H1 (cell line): Measurements from ENCODE around the gene PDCD6IP. TPM values are rescaled to one million over a fixed set of nuclear protein-coding genes. Genes with fewer than 3 reads are reported as not detected.

Experiments used
- CTCF ChIA-PET: fragments of 300-600 bp; sonication (Branson Sonifier 250); formaldehyde crosslinking; loops from one replicate; lab custom pipeline; 2021; ENCODE audit not compliant: partially characterized antibody; lab: Charles Lee
- POLR2A ChIA-PET: fragments of 300-600 bp; sonication (Branson Sonifier 250); formaldehyde crosslinking; loops from one replicate; lab custom pipeline; 2021; ENCODE audit warnings: inconsistent platforms; ENCODE audit not compliant: partially characterized antibody; lab: Charles Lee
- DNase-seq, 2 experiments: peaks; one replicate each; pipeline versions ENCODE4 v3.0.0 to v3.0.0-alpha.2; 2010 to 2022; ENCODE audit warnings: low spot score in 2 of 2, low read depth in 1 of 2, mixed read lengths in 1 of 2
- FAIRE-seq: peaks from 2 replicates; lab custom pipeline; 2011; peaks lifted over from hg19 to GRCh38; lab: Jason Lieb, UNC
- H2AFZ ChIP-seq: 2 replicates; pipeline ENCODE4 v1.8.1; 2012; ENCODE audit warnings: low read length, inconsistent platforms
- H2AK5ac ChIP-seq: 2 replicates; pipeline ENCODE4 v1.6.1; 2013; ENCODE audit warnings: low read depth, low read length
- H2BK120ac ChIP-seq: replicated peaks from 2 replicates; pipeline ENCODE3; 2013; ENCODE audit warnings: low read depth, low read length, inconsistent platforms
- H2BK12ac ChIP-seq: 2 replicates; pipeline ENCODE4 v1.6.1; 2013; ENCODE audit warnings: low read depth, low read length
- H2BK15ac ChIP-seq: 2 replicates; pipeline ENCODE4 v1.6.1; 2013; ENCODE audit warnings: low read length
- H2BK20ac ChIP-seq: 2 replicates; pipeline ENCODE4 v1.6.1; 2013; ENCODE audit warnings: low read length
- H2BK5ac ChIP-seq: 2 replicates; pipeline ENCODE4 v1.6.1; 2013; ENCODE audit warnings: low read depth, low read length
- H3K14ac ChIP-seq: 2 replicates; pipeline ENCODE4 v1.6.1; 2013; ENCODE audit warnings: inconsistent platforms; ENCODE audit not compliant: insufficient read length
- H3K18ac ChIP-seq: 2 replicates; pipeline ENCODE4 v1.6.1; 2013; ENCODE audit warnings: low read length; ENCODE audit errors: extremely low read depth
- H3K23ac ChIP-seq: 2 replicates; pipeline ENCODE4 v1.6.1; 2013; ENCODE audit warnings: inconsistent platforms; ENCODE audit not compliant: insufficient read length
- H3K23me2 ChIP-seq: 2 replicates; pipeline ENCODE4 v1.6.1; 2013; ENCODE audit warnings: low read depth, low read length
- H3K27ac ChIP-seq: 2 replicates; pipeline ENCODE4 v1.6.1; 2011; ENCODE audit warnings: low read depth, low read length, inconsistent platforms
- H3K27me3 ChIP-seq, 4 experiments: replicated peaks in 1 of 4; 1 replicate in 1 of 4; 2 replicates in 3 of 4; pipeline versions ENCODE4 v1.6.1 to v1.8.1; 2011 to 2013; ENCODE audit warnings: low read length in 3 of 4, mild to moderate bottlenecking in 3 of 4, inconsistent platforms in 2 of 4, mixed read lengths in 2 of 4, moderate library complexity in 1 of 4; ENCODE audit not compliant: control insufficient read depth in 3 of 4, insufficient read depth in 3 of 4; ENCODE audit errors: extremely low read depth in 1 of 4
- H3K36me3 ChIP-seq, 4 experiments: 2 replicates each; pipeline versions ENCODE4 v1.6.1 to v1.8.1; 2011 to 2013; ENCODE audit warnings: mild to moderate bottlenecking in 4 of 4, low read length in 3 of 4, moderate library complexity in 2 of 4, control low read depth in 1 of 4, inconsistent platforms in 1 of 4; ENCODE audit not compliant: insufficient read depth in 4 of 4, control insufficient read depth in 2 of 4
- H3K4ac ChIP-seq: replicated peaks from 2 replicates; pipeline ENCODE3; 2013; ENCODE audit warnings: low read length, low read depth, mixed read lengths, inconsistent platforms; ENCODE audit not compliant: insufficient read length
- H3K4me1 ChIP-seq, 4 experiments: replicated peaks in 1 of 4; 1 replicate in 1 of 4; 2 replicates in 3 of 4; pipeline versions ENCODE4 v1.6.1 to v1.8.1; 2011 to 2013; ENCODE audit warnings: low read length in 3 of 4, inconsistent platforms in 2 of 4, mixed read lengths in 1 of 4; ENCODE audit not compliant: insufficient read depth in 4 of 4, control insufficient read depth in 3 of 4
- H3K4me2 ChIP-seq, 2 experiments: 2 replicates each; pipeline versions ENCODE4 v1.6.1 to v1.8.1; 2011 to 2013; ENCODE audit warnings: low read depth in 2 of 2, low read length in 2 of 2, control low read depth in 1 of 2, inconsistent platforms in 1 of 2, mild to moderate bottlenecking in 1 of 2; ENCODE audit not compliant: insufficient read depth in 1 of 2
- H3K4me3 ChIP-seq, 4 experiments: fragments of 200-600, 300-600 bp in 1 of 4; sonication (generic), shearing (Covaris generic), sonication (Bioruptor Twin) in 1 of 4; 2 replicates each; pipeline versions ENCODE4 v1.5.1 to v1.8.1; 2011 to 2016; ENCODE audit warnings: low read length in 4 of 4, low read depth in 3 of 4, control low read depth in 2 of 4, inconsistent platforms in 2 of 4, mild to moderate bottlenecking in 2 of 4, mixed read lengths in 1 of 4, moderate library complexity in 1 of 4; ENCODE audit not compliant: insufficient read depth in 2 of 4; ENCODE audit errors: extremely low read depth in 1 of 4
- H3K56ac ChIP-seq: replicated peaks from 2 replicates; pipeline ENCODE3; 2013; ENCODE audit warnings: low read depth, mild to moderate bottlenecking, mixed read lengths, low read length, inconsistent platforms; ENCODE audit not compliant: insufficient read length
- H3K79me1 ChIP-seq: 2 replicates; pipeline ENCODE4 v1.6.1; 2013; ENCODE audit warnings: low read depth, low read length, control low read depth
- H3K79me2 ChIP-seq, 2 experiments: 2 replicates each; pipeline versions ENCODE4 v1.6.1 to v1.8.1; 2012 to 2013; ENCODE audit warnings: low read length in 2 of 2, mild to moderate bottlenecking in 2 of 2, inconsistent platforms in 1 of 2; ENCODE audit not compliant: insufficient read depth in 2 of 2, control insufficient read depth in 1 of 2
- H3K9ac ChIP-seq, 4 experiments: replicated peaks in 1 of 4; 1 replicate in 1 of 4; 2 replicates in 3 of 4; pipeline versions ENCODE4 v1.6.1 to v1.8.1; 2011 to 2013; ENCODE audit warnings: low read depth in 3 of 4, low read length in 3 of 4, control low read depth in 2 of 4, mild to moderate bottlenecking in 2 of 4, moderate library complexity in 2 of 4, inconsistent platforms in 1 of 4; ENCODE audit errors: extremely low read depth in 1 of 4
- H3K9me3 ChIP-seq, 2 experiments: 2 replicates each; pipeline versions ENCODE4 v1.6.1 to v1.8.1; 2012 to 2013; ENCODE audit warnings: mild to moderate bottlenecking in 2 of 2, moderate library complexity in 2 of 2, control low read depth in 1 of 2, inconsistent platforms in 1 of 2, low read depth in 1 of 2, low read length in 1 of 2, mixed read lengths in 1 of 2; ENCODE audit not compliant: insufficient read depth in 2 of 2
- H4K20me1 ChIP-seq, 2 experiments: replicated peaks in 1 of 2; 2 replicates each; pipeline versions ENCODE3 to v1.8.1; 2011 to 2013; ENCODE audit warnings: inconsistent platforms in 2 of 2, low read length in 2 of 2, mild to moderate bottlenecking in 1 of 2; ENCODE audit not compliant: insufficient read depth in 2 of 2, control insufficient read depth in 1 of 2
- H4K5ac ChIP-seq: 2 replicates; pipeline ENCODE4 v1.6.1; 2013; ENCODE audit warnings: low read length, low read depth, mixed read lengths, inconsistent platforms; ENCODE audit not compliant: insufficient read length
- H4K8ac ChIP-seq: 2 replicates; pipeline ENCODE4 v1.8.0; 2013; ENCODE audit warnings: mild to moderate bottlenecking, moderate library complexity, low read length, inconsistent platforms; ENCODE audit not compliant: insufficient read depth; ENCODE audit errors: extremely low read depth
- H4K91ac ChIP-seq: replicated peaks from 2 replicates; pipeline ENCODE3; 2013; ENCODE audit warnings: low read length, mixed read lengths, inconsistent platforms; ENCODE audit not compliant: insufficient read length
- ATF3 ChIP-seq: IDR thresholded peaks from 2 replicates; pipeline ENCODE4 v1.6.1; 2011; ENCODE audit warnings: low read depth, mild to moderate bottlenecking, low read length; ENCODE audit not compliant: insufficient read depth
- BCL11A ChIP-seq, 2 experiments: IDR thresholded peaks; one replicate each; pipeline ENCODE4 v1.6.1; 2011; ENCODE audit warnings: low read depth in 2 of 2, low read length in 2 of 2, mild to moderate bottlenecking in 2 of 2
- CHD1 ChIP-seq: IDR thresholded peaks from 2 replicates; pipeline ENCODE4 v1.6.1; 2012; ENCODE audit warnings: low read depth, low read length, improper control_type of control experiment
- CTBP2 ChIP-seq: IDR thresholded peaks from 2 replicates; pipeline ENCODE4 v1.7.0; 2011; ENCODE audit warnings: borderline replicate concordance, mild to moderate bottlenecking, moderate library complexity, mixed read lengths, low read length; ENCODE audit not compliant: insufficient read depth, insufficient read length
- EGR1 ChIP-seq: IDR thresholded peaks from 2 replicates; pipeline ENCODE4 v1.6.1; 2011; ENCODE audit warnings: low read depth, low read length, borderline replicate concordance
- GTF2F1 ChIP-seq: IDR thresholded peaks from 2 replicates; pipeline ENCODE4 v1.6.1; 2012; ENCODE audit warnings: low read depth, low read length, improper control_type of control experiment, borderline replicate concordance
- NANOG ChIP-seq: IDR thresholded peaks from 2 replicates; pipeline ENCODE4 v1.6.1; 2011; ENCODE audit warnings: low read length, low read depth, mild to moderate bottlenecking, inconsistent platforms; ENCODE audit not compliant: insufficient read depth, poor library complexity, severe bottlenecking
- PHF8 ChIP-seq: fragments of 200-600 bp; sonication (generic); conservative IDR thresholded peaks from 2 replicates; pipeline ENCODE4 v1.7.1; 2012; ENCODE audit warnings: low read depth, mild to moderate bottlenecking, inconsistent platforms, low read length, moderate library complexity
- RNF2 ChIP-seq: fragments of 200-900, 300-1000 bp; sonication (generic); IDR thresholded peaks from 2 replicates; pipeline ENCODE4 v1.7.1; 2016; ENCODE audit warnings: borderline replicate concordance, low read depth, mild to moderate bottlenecking, antibody characterized with exemption, low read length; ENCODE audit not compliant: poor library complexity, severe bottlenecking; ENCODE audit errors: missing control alignments
- SAP30 ChIP-seq: fragments of 300-600 bp; sonication (generic); IDR thresholded peaks from 2 replicates; pipeline ENCODE4 v1.7.1; 2012; ENCODE audit warnings: low read length, moderate library complexity, mild to moderate bottlenecking, inconsistent platforms; ENCODE audit not compliant: insufficient read depth, insufficient replicate concordance
- SIX5 ChIP-seq: IDR thresholded peaks from 2 replicates; pipeline ENCODE4 v1.6.1; 2011; ENCODE audit warnings: mild to moderate bottlenecking, low read depth, low read length
- SP1 ChIP-seq: IDR thresholded peaks from 2 replicates; pipeline ENCODE4 v1.6.1; 2011; ENCODE audit warnings: low read depth, low read length
- TEAD4 ChIP-seq: IDR thresholded peaks from 2 replicates; pipeline ENCODE4 v1.6.1; 2012; ENCODE audit warnings: low read depth, low read length, inconsistent platforms, mixed read lengths
- WGBS, 2 experiments: shearing (Covaris generic) in 1 of 2; methylation state at CpG; one replicate each; pipeline versions ENCODE4 v1.1.6 to v1.1.7; 2013 to 2015; ENCODE audit warnings: low lambda C conversion rate in 2 of 2, mixed read lengths in 2 of 2, inconsistent platforms in 1 of 2, low coverage in 1 of 2, missing lambda C conversion rate in 1 of 2; ENCODE audit not compliant: insufficient replicate concordance in 2 of 2, insufficient coverage in 1 of 2, insufficient read length in 1 of 2; ENCODE audit errors: extremely low coverage in 1 of 2, missing lambda C conversion rate in 1 of 2; 5-methylcytosine and 5-hydroxymethylcytosine counted together
- polyA plus RNA-seq, 7 experiments: library from polyadenylated mRNA; depleted of rRNA in 3 of 7; stranded (reverse) in 5 of 7; unstranded in 2 of 7; fragments of >200 nt in 5 of 7; fragments of 200-250 nt in 2 of 7; gene quantifications; 1 replicate in 5 of 7; 2 replicates in 1 of 7; 4 replicates in 1 of 7; pipeline versions ENCODE4 v1.2.1 to v1.2.3, GENCODE V29; 2011 to 2013; ENCODE audit warnings: missing spikeins in 2 of 7, mixed read lengths in 2 of 7
- total RNA-seq: library from RNA; stranded (reverse); fragmentation: NEBNext Ultra II Directional; extraction: Animal tissue kit (Norgen Biotek cat#: 25700); gene quantifications from 2 replicates; pipeline ENCODE4 v1.2.1, GENCODE V29; 2021

The PDCD6IP gene
- total and polyA plus RNA-seq, 2 of the 8 experiments (the other 6 are each of a cell fraction or from before 2014, with no cell fraction given) = 61.7 to 155 TPM

- Histone ChIP-seq H3K4me1 (peaks cover 0 to 8% (median 2%) of the 10 kb centered on the region in 4 experiments; a peak in 2 of 7 replicates), H3K18ac (no peak overlapping the region), H2BK120ac (no peak overlapping the region), H3K79me1 (no peaks in the 10 kb centered on the region), H4K20me1 (no peaks in the 10 kb centered on the region), H3K56ac (no peak overlapping the region), H3K4ac (no peak overlapping the region), H2AK5ac (no peak overlapping the region; the same call in 1 of the 2 replicates), H2BK15ac (no peak overlapping the region), H2AFZ (no peak overlapping the region), H2BK5ac (no peak overlapping the region), H4K8ac (no peak overlapping the region), H4K5ac (no peak overlapping the region), H3K23ac (no peak overlapping the region), H3K23me2 (peaks cover 5% of the 10 kb centered on the region; the same call in 1 of the 2 replicates), H4K91ac (peak overlapping the region; percentile 2), H3K4me2 (no peak overlapping the region), H3K14ac (no peak overlapping the region), H2BK20ac (0 out of 2 replicates have a peak overlapping the region, but pooled peaks have one; percentile 49), H3K9me3 (no peaks in the 10 kb centered on the region), H3K27me3 (no peaks in the 10 kb centered on the region), H3K9ac (no peak overlapping the region), H3K36me3 (no peaks in the 10 kb centered on the region), H3K79me2 (no peaks in the 10 kb centered on the region), H3K4me3 (no peak overlapping the region), H2BK12ac (no peak overlapping the region), H3K27ac (no peak overlapping the region)
- ChIA-PET POLR2A (no interaction called here), CTCF (interaction anchor here (0.7 to 5.1 kb wide), 6 partner anchors 11 to 799 kb away, joined by 3 to 86 read pairs (median 5); no protein-coding TSS in a partner anchor)
- FAIRE-seq (no peak), DNase-seq (no peak)
- 63% methylated on average over 6 of the region's 6 CpGs; no CpG with 5 or more reads in 1 of the 2 experiments for WGBS, 2 experiments
- TF ChIP-seq NANOG (no peak), PHF8 (no peak), SP1 (no peak), GTF2F1 (no peak), ATF3 (no peak), TEAD4 (no peak), RNF2 (no peak), SIX5 (no peak), EGR1 (no peak), CHD1 (no peak), CTBP2 (no peak), BCL11A (IDR thresholded peaks at IDR 0.05; ENCODE audit: low read depth in 2 of 2, low read length in 2 of 2) (no peak), SAP30 (no peak)
These were observed 87.1 kb downstream of the PDCD6IP start for GRCh38 chr3:33885496-33885895.
